Erythroblast (primary cell): ENCODE data around the gene NOL12.

Experiments
- GATA1 ChIP-seq: IDR thresholded peaks from 2 replicates; pipeline ENCODE4 v1.6.1; 2011; ENCODE audit warnings: low read depth, mild to moderate bottlenecking, control low read depth, low read length, moderate library complexity
- POLR2A ChIP-seq: IDR thresholded peaks from 2 replicates; pipeline ENCODE4 v1.6.1; 2011; ENCODE audit warnings: mild to moderate bottlenecking, low read length

- no peak for TF ChIP-seq POLR2A
- TF ChIP-seq GATA1: no peak
These were observed 38.2 kb upstream of the NOL12 start for GRCh38 chr22:37647928-37648327.
